SH-SY5Y (cell line): ENCODE measurements around the gene SYT2.

Source experiments
- GATA2 ChIP-seq: IDR thresholded peaks from 2 replicates; pipeline ENCODE4 v1.6.1; 2011; ENCODE audit warnings: mild to moderate bottlenecking, low read depth, low read length
- GATA3 ChIP-seq: IDR thresholded peaks from 2 replicates; pipeline ENCODE4 v1.6.1; 2011; ENCODE audit warnings: low read depth, mild to moderate bottlenecking, low read length, moderate library complexity

GRCh38 chr1:202590126-202590525, 120.1 kb downstream of the SYT2 start:
- no peak for TF ChIP-seq GATA3
- no peak for TF ChIP-seq GATA2
